ENCODE results near the gene ATP6V1E1. TPM values are rescaled to one million over a fixed set of nuclear protein-coding genes. Genes with fewer than 3 reads are reported as not detected.

Gene ATP6V1E1
- total RNA-seq, 1 donor from 2014 or later: 119 TPM

DNA sequence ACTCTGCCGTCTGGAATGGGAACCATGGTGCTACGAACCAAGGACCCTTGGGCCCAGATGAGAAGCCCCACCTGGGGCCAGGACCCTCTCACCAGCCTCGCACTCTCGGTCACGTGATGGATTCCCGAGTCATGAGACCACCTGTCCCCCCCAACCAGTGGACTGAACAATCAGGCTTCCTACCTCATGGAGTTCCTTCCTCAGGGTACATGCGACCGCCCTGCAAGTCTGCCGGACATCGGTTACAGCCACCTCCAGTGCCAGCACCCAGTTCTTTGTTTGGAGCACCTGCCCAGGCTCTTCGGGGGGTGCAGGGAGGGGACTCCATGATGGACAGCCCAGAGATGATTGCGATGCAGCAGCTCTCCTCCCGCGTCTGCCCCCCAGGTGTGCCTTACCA lies 86.1 kb downstream of the ATP6V1E1 start:
- TF ChIP-seq, protein P1, sequence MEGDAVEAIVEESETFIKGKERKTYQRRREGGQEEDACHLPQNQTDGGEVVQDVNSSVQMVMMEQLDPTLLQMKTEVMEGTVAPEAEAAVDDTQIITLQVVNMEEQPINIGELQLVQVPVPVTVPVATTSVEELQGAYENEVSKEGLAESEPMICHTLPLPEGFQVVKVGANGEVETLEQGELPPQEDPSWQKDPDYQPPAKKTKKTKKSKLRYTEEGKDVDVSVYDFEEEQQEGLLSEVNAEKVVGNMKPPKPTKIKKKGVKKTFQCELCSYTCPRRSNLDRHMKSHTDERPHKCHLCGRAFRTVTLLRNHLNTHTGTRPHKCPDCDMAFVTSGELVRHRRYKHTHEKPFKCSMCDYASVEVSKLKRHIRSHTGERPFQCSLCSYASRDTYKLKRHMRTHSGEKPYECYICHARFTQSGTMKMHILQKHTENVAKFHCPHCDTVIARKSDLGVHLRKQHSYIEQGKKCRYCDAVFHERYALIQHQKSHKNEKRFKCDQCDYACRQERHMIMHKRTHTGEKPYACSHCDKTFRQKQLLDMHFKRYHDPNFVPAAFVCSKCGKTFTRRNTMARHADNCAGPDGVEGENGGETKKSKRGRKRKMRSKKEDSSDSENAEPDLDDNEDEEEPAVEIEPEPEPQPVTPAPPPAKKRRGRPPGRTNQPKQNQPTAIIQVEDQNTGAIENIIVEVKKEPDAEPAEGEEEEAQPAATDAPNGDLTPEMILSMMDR (IDR thresholded peaks at IDR 0.05; ENCODE audit: insufficient read depth, low read length, severe bottlenecking): no peak
- no peaks in the 10 kb centered on the region for H3K36me3 ChIP-seq (ENCODE audit: control insufficient read depth, insufficient read depth, low read length)
- no peak overlapping the region for H3K4me3 ChIP-seq (ENCODE audit: low read depth, low read length)
- no peaks in the 10 kb centered on the region for H3K27me3 ChIP-seq (ENCODE audit: control insufficient read depth, insufficient read depth, low read length)
- no peak for FAIRE-seq
- no peak for DNase-seq (ENCODE audit: low read depth)

Other genes with a start within 250 kb of the ATP6V1E1 start
- not detected in 2 replicates for gene SLC25A18, start 65.3 kb downstream of the ATP6V1E1 start, total RNA-seq
- 48.4 and 54.3 TPM in 2 replicates for gene BCL2L13, start 10.0 kb upstream of the ATP6V1E1 start, total RNA-seq
- gene BID, start 145.7 kb upstream of the ATP6V1E1 start, total RNA-seq: 20.0 and 22.1 TPM in 2 replicates